Stimulated activated CD8-positive, alpha-beta memory T cell treated with anti-CD3 and anti-CD28 coated beads, Interleukin-4, amount 100 ng/mL, for 4 hours (primary cell): ENCODE measurements around the gene PEX14.
"Not testable (repeated sequence)": the region's sequence is repeated elsewhere in the genome, so short reads cannot be mapped to it uniquely, and the experiment has no call there.

ENCODE experiments used
- DNase-seq, 2 donors: peaks; one replicate each; pipeline ENCODE4 v3.0.0-alpha.2; 2020; ENCODE audit warnings: low read depth in 2 of 2, low spot score in 1 of 2

The PEX14 gene

GRCh38 chr1:10494418-10494753 is 19.6 kb downstream of the PEX14 start:
- no peak for DNase-seq

GRCh38 chr1:10494754-10495474 is 20.2 kb downstream of the PEX14 start:
- DNase-seq: peak; percentile 46 to 81

GRCh38 chr1:10495475-10495817 is 20.7 kb downstream of the PEX14 start:
- DNase-seq: no peak

GRCh38 chr1:10495952-10496351 is 21.2 kb downstream of the PEX14 start:
- no peak for DNase-seq

GRCh38 chr1:10497109-10497508 is 22.4 kb downstream of the PEX14 start:
- no peak for DNase-seq

GRCh38 chr1:10498231-10498630 is 23.5 kb downstream of the PEX14 start:
- DNase-seq: no peak

- DNase-seq: no peak
These were observed 27.5 kb downstream of the PEX14 start for GRCh38 chr1:10502206-10502605.

GRCh38 chr1:10504249-10504648 is 29.5 kb downstream of the PEX14 start:
- DNase-seq: no peak

- not testable (repeated sequence) for DNase-seq
These were observed 31.4 kb downstream of the PEX14 start for GRCh38 chr1:10506046-10506676.

GRCh38 chr1:10506677-10507047 is 31.9 kb downstream of the PEX14 start:
- DNase-seq: no peak

GRCh38 chr1:10507111-10507879 is 32.5 kb downstream of the PEX14 start:
- peak in 1 of 2 donors; percentile 37 for DNase-seq

GRCh38 chr1:10508511-10508951 is 33.8 kb downstream of the PEX14 start:
- no peak for DNase-seq

GRCh38 chr1:10509809-10510509 is 35.2 kb downstream of the PEX14 start:
- no peak for DNase-seq

GRCh38 chr1:10510520-10511493 is 36.1 kb downstream of the PEX14 start:
- DNase-seq: peak; percentile 49 to 59

- no peak for DNase-seq
These were observed 36.7 kb downstream of the PEX14 start for GRCh38 chr1:10511494-10511885.

- DNase-seq: no peak
These were observed 38.4 kb downstream of the PEX14 start for GRCh38 chr1:10513199-10513598.

- no peak for DNase-seq
These were observed 39.9 kb downstream of the PEX14 start for GRCh38 chr1:10514490-10515235.

- DNase-seq: no peak
These were observed 40.7 kb downstream of the PEX14 start for GRCh38 chr1:10515301-10515975.
